ENCODE results near the gene RTKN2. TPM values are rescaled to one million over a fixed set of nuclear protein-coding genes. Genes with fewer than 3 reads are reported as not detected.

Gene RTKN2
- total and polyA plus RNA-seq, 3 donors from 2014 or later, result 6.3 to 9.1 (median 7.5) TPM

- Histone ChIP-seq H3K9me3 (no peaks in the 10 kb centered on the region), H3K27ac (no peak overlapping the region), H3K27me3 (no peaks in the 10 kb centered on the region), H3K4me3 (no peak overlapping the region), H3K4me1 (peaks cover 6% of the 10 kb centered on the region), H3K36me3 (ENCODE audit: low read depth, missing control alignments) (no peaks in the 10 kb centered on the region)
- DNase-seq, result no peak
- WGBS, 2 donors, result 40 to 51% methylated on average over 1 of the region's 1 CpG
- intact Hi-C loops (cut with DNase I; ENCODE audit: low total_unique reads), result no loop called here
- peak; percentile 23 to 61 (median 47) for TF ChIP-seq CTCF (IDR thresholded peaks at IDR 0.05)
- TF ChIP-seq POLR2A (IDR thresholded peaks at IDR 0.05), result no peak
Observed at GRCh38 chr10:62264702-62265436, 3.8 kb downstream of the RTKN2 start.

DNA sequence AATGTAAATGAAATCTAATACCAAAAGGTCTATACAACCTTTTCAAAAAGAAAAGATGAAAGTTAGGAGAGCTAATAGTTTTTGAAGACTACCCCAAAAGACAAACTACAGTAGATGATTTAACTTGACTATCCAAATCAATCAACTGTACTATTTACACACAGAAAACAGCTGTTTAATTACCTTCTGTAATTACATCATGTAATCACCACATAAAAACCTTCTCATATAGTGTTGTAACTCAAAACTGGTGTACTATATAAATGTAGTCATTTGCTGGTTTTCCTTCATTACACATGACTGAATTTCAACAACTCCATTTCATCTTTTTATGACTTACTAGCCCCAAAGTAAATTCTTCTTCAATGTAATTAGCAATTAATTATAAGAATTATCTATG, 4.5 kb downstream of the RTKN2 start:
- H3K9me3 ChIP-seq, result no peaks in the 10 kb centered on the region
- H3K4me1 ChIP-seq, result peaks cover 3% of the 10 kb centered on the region
- no peak for TF ChIP-seq POLR2A (IDR thresholded peaks at IDR 0.05)
- TF ChIP-seq CTCF (IDR thresholded peaks at IDR 0.05), result no peak
- no peak overlapping the region for H3K4me3 ChIP-seq
- no peak for DNase-seq
- intact Hi-C loops (cut with DNase I; ENCODE audit: low total_unique reads), result no loop called here
- no peaks in the 10 kb centered on the region for H3K27me3 ChIP-seq
- H3K27ac ChIP-seq, result no peak overlapping the region
- no peaks in the 10 kb centered on the region for H3K36me3 ChIP-seq (ENCODE audit: low read depth, missing control alignments)

DNA sequence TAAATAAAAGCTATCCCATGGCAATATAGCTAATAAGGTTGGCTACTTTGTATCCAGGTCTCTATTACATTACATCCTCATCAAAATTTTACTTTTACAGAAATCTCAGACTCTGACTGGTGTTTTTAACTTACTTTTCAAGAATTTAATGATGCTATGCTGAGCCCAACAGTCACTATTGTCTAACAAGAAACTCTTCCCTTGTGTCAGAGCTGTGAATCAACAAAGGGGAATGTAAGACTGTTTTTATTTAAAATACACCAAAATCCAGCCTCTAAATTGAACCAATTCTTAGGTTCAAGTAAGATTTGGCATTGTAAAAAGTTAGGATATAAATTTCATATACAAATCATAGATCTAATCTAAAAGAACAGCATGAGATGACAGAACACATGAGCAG, 7.0 kb downstream of the RTKN2 start:
- Histone ChIP-seq H3K9me3 (no peaks in the 10 kb centered on the region), H3K27ac (no peak overlapping the region), H3K4me3 (no peak overlapping the region), H3K4me1 (no peaks in the 10 kb centered on the region), H3K36me3 (ENCODE audit: low read depth, missing control alignments) (no peaks in the 10 kb centered on the region), H3K27me3 (no peaks in the 10 kb centered on the region)
- intact Hi-C loops (cut with DNase I; ENCODE audit: low total_unique reads), result no loop called here
- DNase-seq, result no peak
- TF ChIP-seq POLR2A (IDR thresholded peaks at IDR 0.05) (no peak), CTCF (IDR thresholded peaks at IDR 0.05) (no peak)

DNA sequence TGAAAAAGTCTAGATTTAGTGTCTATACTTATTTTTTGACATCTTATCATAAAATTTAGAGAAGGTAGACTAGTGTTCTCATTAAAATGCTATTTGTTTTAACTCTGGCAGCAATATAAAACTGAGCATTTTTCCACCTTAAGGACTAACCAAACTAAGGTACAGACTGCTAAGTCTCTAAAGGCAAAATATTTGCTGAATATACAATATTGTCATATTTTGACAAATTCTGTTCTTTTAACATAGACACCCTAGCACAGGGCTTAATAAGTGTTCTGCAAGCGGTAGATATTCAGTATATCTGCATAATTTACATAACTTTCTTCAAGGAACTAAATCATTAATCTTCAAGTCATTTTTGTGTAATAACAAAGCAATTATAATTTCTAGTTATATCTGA, 8.6 kb downstream of the RTKN2 start:
- DNase-seq, result no peak
- Histone ChIP-seq H3K27me3 (no peaks in the 10 kb centered on the region), H3K9me3 (no peaks in the 10 kb centered on the region), H3K27ac (no peak overlapping the region), H3K4me1 (no peaks in the 10 kb centered on the region), H3K4me3 (no peak overlapping the region), H3K36me3 (ENCODE audit: low read depth, missing control alignments) (no peaks in the 10 kb centered on the region)
- no peak for TF ChIP-seq POLR2A (IDR thresholded peaks at IDR 0.05)
- no peak for TF ChIP-seq CTCF (IDR thresholded peaks at IDR 0.05)
- intact Hi-C loops (cut with DNase I; ENCODE audit: low total_unique reads), result no loop called here
- 97 to 100% methylated on average over 1 of the region's 1 CpG for WGBS, 2 donors

- Histone ChIP-seq H3K27me3 (no peaks in the 10 kb centered on the region), H3K4me3 (no peak overlapping the region), H3K4me1 (no peaks in the 10 kb centered on the region), H3K27ac (no peak overlapping the region), H3K9me3 (no peaks in the 10 kb centered on the region), H3K36me3 (ENCODE audit: low read depth, missing control alignments) (no peaks in the 10 kb centered on the region)
- intact Hi-C loops (cut with DNase I; ENCODE audit: low total_unique reads), result no loop called here
- TF ChIP-seq POLR2A (IDR thresholded peaks at IDR 0.05) (no peak), CTCF (IDR thresholded peaks at IDR 0.05) (no peak)
- DNase-seq, result no peak
- 86 to 98% methylated on average over 4 of the region's 4 CpGs for WGBS, 2 donors
Observed at GRCh38 chr10:62259456-62259855, 9.2 kb downstream of the RTKN2 start.
